C4-2B (cell line): Measurements from ENCODE around the gene AGL.
"Not testable (repeated sequence)": the region's sequence is repeated elsewhere in the genome, so short reads cannot be mapped to it uniquely, and the experiment has no call there.

Source experiments
- H3K27ac ChIP-seq: fragments of 450-650 bp; 2 replicates; pipeline ENCODE4 v1.5.1; 2017
- CTCF ChIP-seq: fragments of 450-650 bp; conservative IDR thresholded peaks from 2 replicates; pipeline ENCODE4 v1.5.1; 2017; ENCODE audit warnings: mild to moderate bottlenecking
- ZFX ChIP-seq: fragments of 450-650 bp; IDR thresholded peaks from 2 replicates; pipeline ENCODE4 v1.6.1; 2017

AGL gene

GRCh38 chr1:99855914-99856450 lies 5.8 kb downstream of the AGL start:
- H3K27ac ChIP-seq: no peak overlapping the region
- TF ChIP-seq ZFX (no peak), CTCF (no peak)

GRCh38 chr1:99857041-99857440 lies 6.9 kb downstream of the AGL start:
- H3K27ac ChIP-seq: not testable (repeated sequence)

- no peak overlapping the region for H3K27ac ChIP-seq
- no peak for TF ChIP-seq CTCF
- TF ChIP-seq ZFX: no peak
Observed at GRCh38 chr1:99858286-99858685, 8.1 kb downstream of the AGL start.

- TF ChIP-seq ZFX (no peak), CTCF (no peak)
- no peak overlapping the region for H3K27ac ChIP-seq
Observed at GRCh38 chr1:99858881-99859280, 8.7 kb downstream of the AGL start.

GRCh38 chr1:99860703-99861102 lies 10.5 kb downstream of the AGL start:
- TF ChIP-seq CTCF (no peak), ZFX (no peak)
- H3K27ac ChIP-seq: no peak overlapping the region

- no peak overlapping the region for H3K27ac ChIP-seq
- TF ChIP-seq ZFX (no peak), CTCF (no peak)
Observed at GRCh38 chr1:99867682-99868081, 17.5 kb downstream of the AGL start.

- H3K27ac ChIP-seq: no peak overlapping the region
- no peak for TF ChIP-seq CTCF
- no peak for TF ChIP-seq ZFX
Observed at GRCh38 chr1:99869304-99869703, 19.1 kb downstream of the AGL start.

GRCh38 chr1:99869723-99870122 lies 19.6 kb downstream of the AGL start:
- no peak overlapping the region for H3K27ac ChIP-seq

More at GRCh38 chr1:99869723-99870122, 19.6 kb downstream of the AGL start:
- TF ChIP-seq ZFX (no peak), CTCF (no peak)
